HG03097 (cell line): ENCODE measurements around the gene MS4A4E.
A peak's percentile ranks its signal among the peaks of the same experiment; 100 is the strongest.
"Not testable (repeated sequence)": the region's sequence is repeated elsewhere in the genome, so short reads cannot be mapped to it uniquely, and the experiment has no call there.

ENCODE experiments used
- ATAC-seq: cut with Tn5 transposase; IDR thresholded peaks from one replicate; pipeline ENCODE4 v1.9.1; 2021; ENCODE audit not compliant: unreplicated experiment, low FRiP score

The MS4A4E gene

GRCh38 chr11:60222141-60222540, 20.8 kb downstream of the MS4A4E start:
- no peak for ATAC-seq

GRCh38 chr11:60221692-60222091, 21.2 kb downstream of the MS4A4E start:
- ATAC-seq, result no peak

GRCh38 chr11:60221181-60221580, 21.8 kb downstream of the MS4A4E start:
- ATAC-seq, result no peak

GRCh38 chr11:60214386-60214785, 28.6 kb downstream of the MS4A4E start:
- no peak for ATAC-seq

GRCh38 chr11:60211206-60211605, 31.7 kb downstream of the MS4A4E start:
- no peak for ATAC-seq

GRCh38 chr11:60209977-60210376, 33.0 kb downstream of the MS4A4E start:
- no peak for ATAC-seq

- no peak for ATAC-seq
Measured at GRCh38 chr11:60208951-60209350, 34.0 kb downstream of the MS4A4E start.

- no peak for ATAC-seq
Measured at GRCh38 chr11:60208146-60208895, 34.6 kb downstream of the MS4A4E start.

- no peak for ATAC-seq
Measured at GRCh38 chr11:60206616-60207015, 36.3 kb downstream of the MS4A4E start.

- no peak for ATAC-seq
Measured at GRCh38 chr11:60204922-60205321, 38.0 kb downstream of the MS4A4E start.

GRCh38 chr11:60201334-60201733, 41.6 kb downstream of the MS4A4E start:
- ATAC-seq, result not testable (repeated sequence)

GRCh38 chr11:60197442-60197841, 45.5 kb downstream of the MS4A4E start:
- no peak for ATAC-seq

- no peak for ATAC-seq
Measured at GRCh38 chr11:60195923-60196368, 47.0 kb downstream of the MS4A4E start.

GRCh38 chr11:60194511-60194910, 48.4 kb downstream of the MS4A4E start:
- no peak for ATAC-seq

GRCh38 chr11:60193687-60194433, 49.1 kb downstream of the MS4A4E start:
- peak; percentile 86 for ATAC-seq

GRCh38 chr11:60192564-60192963, 50.4 kb downstream of the MS4A4E start:
- ATAC-seq, result not testable (repeated sequence)

GRCh38 chr11:60188481-60188880, 54.5 kb downstream of the MS4A4E start:
- ATAC-seq, result not testable (repeated sequence)

GRCh38 chr11:60186128-60186527, 56.8 kb downstream of the MS4A4E start:
- ATAC-seq, result not testable (repeated sequence)

GRCh38 chr11:60185512-60185827, 57.5 kb downstream of the MS4A4E start:
- not testable (repeated sequence) for ATAC-seq

GRCh38 chr11:60184824-60185511, 58.0 kb downstream of the MS4A4E start:
- no peak for ATAC-seq

GRCh38 chr11:60183591-60184205, 59.2 kb downstream of the MS4A4E start:
- no peak for ATAC-seq
